H9 (cell line): ENCODE results near the gene PLA2R1. TPM values are rescaled to one million over a fixed set of nuclear protein-coding genes. Genes with fewer than 3 reads are reported as not detected.

Source experiments
- DNase-seq: peaks from one replicate; pipeline ENCODE4 v3.0.0-alpha.2; 2017
- H2AFZ ChIP-seq: one replicate; pipeline ENCODE4 v1.6.1; 2013; ENCODE audit warnings: mild to moderate bottlenecking, low read length, control low read depth, moderate library complexity
- H2AK5ac ChIP-seq: 2 replicates; pipeline ENCODE4 v1.6.1; 2013; ENCODE audit warnings: low read length, control low read depth, mixed read lengths; ENCODE audit not compliant: insufficient read length
- H2BK120ac ChIP-seq: one replicate; pipeline ENCODE4 v1.6.1; 2013; ENCODE audit warnings: low read depth, mild to moderate bottlenecking, low read length, control low read depth, inconsistent platforms; ENCODE audit not compliant: poor library complexity, severe bottlenecking
- H2BK12ac ChIP-seq: 2 replicates; pipeline ENCODE4 v1.6.1; 2013; ENCODE audit warnings: low read length, control low read depth, mixed read lengths, low read depth; ENCODE audit not compliant: insufficient read length
- H2BK15ac ChIP-seq: 2 replicates; pipeline ENCODE4 v1.6.1; 2013; ENCODE audit warnings: low read depth, low read length, control low read depth
- H2BK20ac ChIP-seq: one replicate; pipeline ENCODE4 v1.6.1; 2013; ENCODE audit warnings: low read depth, mild to moderate bottlenecking, low read length, control low read depth, inconsistent platforms; ENCODE audit not compliant: poor library complexity, severe bottlenecking
- H2BK5ac ChIP-seq: 2 replicates; pipeline ENCODE4 v1.6.1; 2013; ENCODE audit warnings: low read length, control low read depth, mixed read lengths; ENCODE audit not compliant: insufficient read length
- H3K14ac ChIP-seq: 2 replicates; pipeline ENCODE4 v1.6.1; 2013; ENCODE audit warnings: low read length, control low read depth; ENCODE audit not compliant: insufficient read depth
- H3K18ac ChIP-seq: 2 replicates; pipeline ENCODE4 v1.6.1; 2013; ENCODE audit warnings: low read depth, mild to moderate bottlenecking, mixed read lengths, low read length, control low read depth; ENCODE audit not compliant: insufficient read length
- H3K23ac ChIP-seq: 2 replicates; pipeline ENCODE4 v1.6.1; 2013; ENCODE audit warnings: low read length, control low read depth, mixed read lengths, low read depth; ENCODE audit not compliant: insufficient read length
- H3K23me2 ChIP-seq: 2 replicates; pipeline ENCODE4 v1.6.1; 2013; ENCODE audit warnings: low read depth, mild to moderate bottlenecking, mixed read lengths, low read length, control low read depth; ENCODE audit not compliant: insufficient read length, poor library complexity, severe bottlenecking
- H3K27ac ChIP-seq: 2 replicates; pipeline ENCODE4 v1.5.1; 2013; ENCODE audit warnings: low read length, control low read depth, mixed read lengths, low read depth; ENCODE audit not compliant: insufficient read length
- H3K27me3 ChIP-seq: 2 replicates; pipeline ENCODE4 v1.6.1; 2013; ENCODE audit warnings: low read length, control low read depth, inconsistent platforms; ENCODE audit not compliant: insufficient read depth
- H3K4ac ChIP-seq: 2 replicates; pipeline ENCODE4 v1.6.1; 2013; ENCODE audit warnings: low read depth, mild to moderate bottlenecking, control low read depth, inconsistent platforms, low read length, moderate library complexity
- H3K4me1 ChIP-seq: 2 replicates; pipeline ENCODE4 v1.6.1; 2013; ENCODE audit warnings: low read length, control low read depth, inconsistent platforms; ENCODE audit not compliant: insufficient read depth
- H3K4me2 ChIP-seq: 2 replicates; pipeline ENCODE4 v1.6.1; 2013; ENCODE audit warnings: low read length, control low read depth, mixed read lengths; ENCODE audit not compliant: insufficient read length, insufficient read depth
- H3K56ac ChIP-seq: 2 replicates; pipeline ENCODE4 v1.6.1; 2013; ENCODE audit warnings: low read depth, mild to moderate bottlenecking, mixed read lengths, low read length, control low read depth; ENCODE audit not compliant: insufficient read length
- H3K79me1 ChIP-seq: 2 replicates; pipeline ENCODE4 v1.6.1; 2013; ENCODE audit warnings: low read depth, mild to moderate bottlenecking, moderate library complexity, low read length, control low read depth, inconsistent platforms; ENCODE audit not compliant: insufficient read depth, poor library complexity, severe bottlenecking
- H3K79me2 ChIP-seq: 2 replicates; pipeline ENCODE4 v1.6.1; 2013; ENCODE audit warnings: low read length, control low read depth, inconsistent platforms; ENCODE audit not compliant: insufficient read depth
- H3K9ac ChIP-seq: 2 replicates; pipeline ENCODE4 v1.6.1; 2013; ENCODE audit warnings: low read length, control low read depth, mixed read lengths; ENCODE audit not compliant: insufficient read length; ENCODE audit errors: extremely low read depth
- H3K9me3 ChIP-seq: one replicate; pipeline ENCODE4 v1.6.1; 2013; ENCODE audit warnings: low read depth, low read length, inconsistent platforms; ENCODE audit not compliant: control insufficient read depth
- H3T11ph ChIP-seq: one replicate; pipeline ENCODE4 v1.6.1; 2013; ENCODE audit warnings: mild to moderate bottlenecking, low read length, control low read depth, inconsistent platforms
- H4K20me1 ChIP-seq: one replicate; pipeline ENCODE4 v1.6.1; 2013; ENCODE audit not compliant: control insufficient read depth, insufficient read length, insufficient read depth
- H4K5ac ChIP-seq: 2 replicates; pipeline ENCODE4 v1.6.1; 2013; ENCODE audit warnings: low read depth, mild to moderate bottlenecking, mixed read lengths, low read length, control low read depth; ENCODE audit not compliant: insufficient read length
- H4K8ac ChIP-seq: replicated peaks from 2 replicates; pipeline ENCODE4 v1.6.1; 2013; ENCODE audit warnings: low read length, control low read depth, mixed read lengths, low read depth; ENCODE audit not compliant: insufficient read length
- H4K91ac ChIP-seq: 2 replicates; pipeline ENCODE4 v1.6.1; 2013; ENCODE audit warnings: low read depth, mild to moderate bottlenecking, moderate library complexity, mixed read lengths, low read length, control low read depth; ENCODE audit not compliant: insufficient read length
- H3K27ac Mint-ChIP-seq, 3 experiments: 2 replicates in 2 of 3; 3 replicates in 1 of 3; pipeline ENCODE4 v1.8.0; 2020 to 2021; ENCODE audit warnings: mixed read lengths in 3 of 3, mild to moderate bottlenecking in 1 of 3, moderate library complexity in 1 of 3
- H3K27me3 Mint-ChIP-seq: 2 replicates; pipeline ENCODE4 v1.8.0; 2021; ENCODE audit warnings: low read depth, mild to moderate bottlenecking, moderate library complexity, mixed read lengths
- H3K36me3 Mint-ChIP-seq, 3 experiments: 2 replicates in 2 of 3; 3 replicates in 1 of 3; pipeline ENCODE4 v1.8.0; 2020 to 2021; ENCODE audit warnings: low read depth in 3 of 3, mixed read lengths in 3 of 3; ENCODE audit not compliant: insufficient read depth in 1 of 3
- H3K4me1 Mint-ChIP-seq, 2 experiments: 2 replicates each; pipeline ENCODE4 v1.8.0; 2020; ENCODE audit warnings: mixed read lengths in 2 of 2
- H3K4me3 Mint-ChIP-seq, 2 experiments: 2 replicates in 1 of 2; 3 replicates in 1 of 2; pipeline ENCODE4 v1.8.0; 2020 to 2021; ENCODE audit warnings: mild to moderate bottlenecking in 2 of 2, mixed read lengths in 2 of 2, moderate library complexity in 1 of 2
- H3K9me3 Mint-ChIP-seq, 2 experiments: 2 replicates in 1 of 2; 3 replicates in 1 of 2; pipeline ENCODE4 v1.8.0; 2020; ENCODE audit warnings: mild to moderate bottlenecking in 2 of 2, mixed read lengths in 2 of 2, moderate library complexity in 1 of 2
- CTCF ChIP-seq: fragments of 200-600 bp; sonication (generic); conservative IDR thresholded peaks from 3 replicates; pipeline ENCODE4 v1.8.0; 2021; ENCODE audit warnings: antibody characterized with exemption, mild to moderate bottlenecking
- WGBS: extraction: QIAGEN DNeasy Blood & Tissue Kit; methylation state at CpG from one replicate; pipeline ENCODE4 v1.1.7; 2013; ENCODE audit warnings: missing lambda C conversion rate, low lambda C conversion rate, mixed read lengths; ENCODE audit not compliant: insufficient read length; ENCODE audit errors: extremely low coverage; 5-methylcytosine and 5-hydroxymethylcytosine counted together
- total RNA-seq: library from RNA; stranded (reverse); gene quantifications from 2 replicates; pipeline ENCODE4 v1.2.1, GENCODE V29; 2021

PLA2R1 gene
- total RNA-seq, 1 experiment from 2014 or later: 0.83 TPM

- WGBS: no CpG with 5 or more reads among the region's 1 CpG
- no peaks in the 10 kb centered on the region; a peak in 1 of 7 replicates for H3K36me3 Mint-ChIP-seq
- no peak for TF ChIP-seq CTCF
- no peak overlapping the region for H4K91ac ChIP-seq
- no peak overlapping the region for H3K18ac ChIP-seq
- no peak overlapping the region for H3K4me2 ChIP-seq
- H2BK120ac ChIP-seq: no peak overlapping the region
- H3K79me1 ChIP-seq: no peaks in the 10 kb centered on the region
- H3K14ac ChIP-seq: no peak overlapping the region
- no peak overlapping the region for H2BK5ac ChIP-seq
- no peak overlapping the region for H2BK15ac ChIP-seq
- no peaks in the 10 kb centered on the region for H3K79me2 ChIP-seq
- H3K4ac ChIP-seq: no peak overlapping the region
- H3K4me1 ChIP-seq: no peaks in the 10 kb centered on the region; the same call in 1 of the 2 replicates
- no peak overlapping the region for H2AFZ ChIP-seq
- H3K4me3 Mint-ChIP-seq: no peak overlapping the region
- no peak overlapping the region for H3K56ac ChIP-seq
- no peak overlapping the region for H4K5ac ChIP-seq
- no peak overlapping the region for H3T11ph ChIP-seq
- DNase-seq: no peak
- no peak overlapping the region for H3K27ac Mint-ChIP-seq
- no peaks in the 10 kb centered on the region for H3K27me3 ChIP-seq
- no peak overlapping the region for H3K23ac ChIP-seq
- no peak overlapping the region for H2AK5ac ChIP-seq
- peaks cover 9% of the 10 kb centered on the region for H3K27me3 Mint-ChIP-seq
- H3K23me2 ChIP-seq: no peaks in the 10 kb centered on the region
- no peak overlapping the region for H3K27ac ChIP-seq
- H4K8ac ChIP-seq: no peak overlapping the region
- H4K20me1 ChIP-seq: no peaks in the 10 kb centered on the region
- H3K9ac ChIP-seq: no peak overlapping the region
- no peak overlapping the region for H2BK12ac ChIP-seq
- H2BK20ac ChIP-seq: no peak overlapping the region
- H3K9me3 ChIP-seq: no peaks in the 10 kb centered on the region
- peaks cover 5 to 12% of the 10 kb centered on the region in 2 experiments for H3K4me1 Mint-ChIP-seq
- no peaks in the 10 kb centered on the region for H3K9me3 Mint-ChIP-seq
Measured at GRCh38 chr2:159897081-159897480, 165.3 kb downstream of the PLA2R1 start.
